Small intestine (tissue), 7 donors: ENCODE data around the gene RAPGEF1. TPM values are rescaled to one million over a fixed set of nuclear protein-coding genes. Genes with fewer than 3 reads are reported as not detected.

Source experiments
- DNase-seq, 2 donors: peaks; one replicate each; pipeline versions ENCODE4 v3.0.0 to v3.0.0-alpha.2; 2013
- FAIRE-seq: peaks from 2 replicates; lab custom pipeline; 2012; peaks lifted over from hg19 to GRCh38; lab: Jason Lieb, UNC
- H3K27ac ChIP-seq, 3 donors: one replicate each; pipeline ENCODE4 v1.5.1; 2013; ENCODE audit warnings: low read length in 2 of 3, mild to moderate bottlenecking in 2 of 3, control low read depth in 1 of 3, inconsistent platforms in 1 of 3, low read depth in 1 of 3, moderate library complexity in 1 of 3
- H3K27me3 ChIP-seq, 3 donors: one replicate each; pipeline ENCODE4 v1.6.1; 2013; ENCODE audit warnings: low read length in 3 of 3, inconsistent platforms in 1 of 3; ENCODE audit not compliant: control insufficient read depth in 3 of 3, insufficient read depth in 3 of 3
- H3K36me3 ChIP-seq, 3 donors: one replicate each; pipeline ENCODE4 v1.6.1; 2013; ENCODE audit warnings: low read length in 3 of 3, inconsistent platforms in 1 of 3, low read depth in 1 of 3, mild to moderate bottlenecking in 1 of 3, moderate library complexity in 1 of 3; ENCODE audit not compliant: control insufficient read depth in 3 of 3, insufficient read depth in 2 of 3
- H3K4me1 ChIP-seq, 3 donors: one replicate each; pipeline ENCODE4 v1.6.1; 2013; ENCODE audit warnings: low read length in 2 of 3, inconsistent platforms in 1 of 3, low read depth in 1 of 3, mild to moderate bottlenecking in 1 of 3, moderate library complexity in 1 of 3; ENCODE audit not compliant: control insufficient read depth in 3 of 3, insufficient read depth in 2 of 3
- H3K4me3 ChIP-seq, 3 donors: one replicate each; pipeline ENCODE4 v1.5.1; 2013; ENCODE audit warnings: low read length in 3 of 3, control low read depth in 1 of 3, inconsistent platforms in 1 of 3, low read depth in 1 of 3, mild to moderate bottlenecking in 1 of 3, moderate library complexity in 1 of 3
- H3K9me3 ChIP-seq, 2 donors: one replicate each; pipeline ENCODE4 v1.6.1; 2013; ENCODE audit warnings: low read depth in 1 of 2, low read length in 1 of 2; ENCODE audit not compliant: control insufficient read depth in 2 of 2, insufficient read depth in 1 of 2
- WGBS, 3 donors: extraction: QIAGEN DNeasy Blood & Tissue Kit; methylation state at CpG; one replicate each; pipeline ENCODE4 v1.1.7; 2013; 5-methylcytosine and 5-hydroxymethylcytosine counted together
- polyA plus RNA-seq, 4 donors: library from polyadenylated mRNA; stranded (reverse) in 3 of 4; unstranded in 1 of 4; fragments of 200-250 nt in 3 of 4; fragments of 120-200 nt in 1 of 4; gene quantifications; one replicate each; pipeline versions ENCODE4 v1.2.1 to v1.2.3, GENCODE V29; 2013
- donor health status: healthy with polysubstance abuse.
- donor health status: control.
- donor health status: control.
- donor health status: Bipolar disorder and iron deficiency.
- donor health status: healthy.

Gene RAPGEF1
- polyA plus RNA-seq, 4 donors = 15.4 to 43.4 (median 21.2) TPM

DNA sequence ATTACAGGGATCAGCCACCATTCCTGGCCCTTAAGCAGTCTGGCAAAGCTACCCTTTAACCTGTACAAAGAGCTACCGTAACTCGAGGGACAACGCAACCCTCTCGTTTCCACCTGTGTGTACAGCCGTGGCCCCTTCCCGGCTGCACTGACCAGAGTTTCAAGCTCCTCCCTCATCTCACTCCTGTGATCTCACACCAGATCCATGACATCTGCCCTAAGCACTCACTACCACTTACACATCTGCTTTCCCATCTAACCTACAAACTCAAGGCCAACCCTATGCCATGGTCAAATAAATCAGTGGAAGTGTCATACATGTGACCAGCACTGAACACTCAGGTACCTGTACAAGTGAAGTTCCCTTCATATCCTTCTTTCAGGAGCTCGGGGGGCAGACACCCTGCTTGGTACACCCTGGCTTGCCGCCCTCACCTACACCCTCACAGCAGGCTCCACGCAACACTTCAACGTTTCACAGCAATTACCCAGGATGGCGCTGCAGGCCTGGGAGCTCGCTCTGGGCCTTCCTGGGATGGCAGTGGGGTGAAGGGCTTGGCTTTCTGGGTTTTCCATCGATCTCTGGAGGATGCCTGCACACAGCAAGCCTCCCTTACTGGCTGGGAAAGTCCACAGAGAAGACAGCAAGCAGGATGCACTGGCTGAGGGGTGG is 132.8 kb downstream of the RAPGEF1 start:
- 90 to 94% (median 90%) methylated on average over 13 of the region's 13 CpGs for WGBS, 3 donors

DNA sequence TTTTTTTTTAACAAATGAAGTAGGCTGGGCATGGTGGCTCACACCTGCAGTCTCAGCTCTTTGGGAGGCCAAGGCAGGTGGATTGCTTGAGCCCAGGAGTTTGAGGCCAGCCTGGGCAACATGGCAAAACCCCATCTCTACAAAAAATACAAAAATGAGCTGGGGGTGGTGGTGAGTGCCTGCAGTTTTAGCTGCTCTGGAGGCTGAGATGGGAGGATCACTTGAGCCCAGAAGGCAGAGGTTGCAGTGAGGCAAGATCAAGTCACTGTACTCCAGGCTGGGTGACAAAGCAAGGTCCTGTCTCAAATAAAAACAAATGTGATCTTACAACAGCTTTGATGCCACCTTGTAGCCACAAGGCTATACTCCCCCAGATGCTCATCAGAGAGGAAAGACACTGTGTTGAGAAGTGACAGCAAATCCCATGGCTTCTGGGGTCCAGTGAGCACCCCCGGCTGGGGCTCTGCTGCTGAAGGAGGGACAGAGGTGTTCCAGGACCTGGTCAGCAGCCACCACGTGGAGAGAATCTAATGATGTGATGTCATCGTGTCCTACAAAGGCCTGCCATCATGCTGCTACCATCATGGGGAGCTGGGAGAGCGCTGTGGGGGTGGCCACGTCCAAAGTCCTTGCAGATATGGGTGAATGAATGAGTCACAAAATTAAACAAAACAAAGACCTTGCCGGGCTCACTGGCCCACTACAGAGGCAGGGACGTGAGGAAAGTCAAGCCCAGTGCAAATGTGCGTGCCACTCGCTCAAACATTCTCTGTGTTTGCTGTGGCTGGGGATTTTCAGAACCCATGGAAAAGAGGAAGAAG is 133.9 kb downstream of the RAPGEF1 start:
- peaks cover 0 to 29% (median 0%) of the 10 kb centered on the region in 3 donors for H3K4me1 ChIP-seq
- no peak overlapping the region for H3K4me3 ChIP-seq
- H3K27me3 ChIP-seq = no peaks in the 10 kb centered on the region
- peaks cover 8 to 83% (median 17%) of the 10 kb centered on the region in 3 donors for H3K36me3 ChIP-seq
- H3K27ac ChIP-seq = no peak overlapping the region
- WGBS, 3 donors = 27 to 58% (median 38%) methylated on average over 9 of the region's 9 CpGs
- no peaks in the 10 kb centered on the region for H3K9me3 ChIP-seq
- DNase-seq = peak; percentile 75 to 85
- FAIRE-seq = no peak

More for the DNA sequence above, 132.8 kb downstream of the RAPGEF1 start:
- H3K36me3 ChIP-seq = peaks cover 5 to 79% (median 9%) of the 10 kb centered on the region in 3 donors
- peaks cover 0 to 29% (median 0%) of the 10 kb centered on the region in 3 donors for H3K4me1 ChIP-seq
- H3K4me3 ChIP-seq = no peak overlapping the region
- no peaks in the 10 kb centered on the region for H3K27me3 ChIP-seq
- no peak for FAIRE-seq
- no peaks in the 10 kb centered on the region for H3K9me3 ChIP-seq
- no peak for DNase-seq
- H3K27ac ChIP-seq = no peak overlapping the region

DNA sequence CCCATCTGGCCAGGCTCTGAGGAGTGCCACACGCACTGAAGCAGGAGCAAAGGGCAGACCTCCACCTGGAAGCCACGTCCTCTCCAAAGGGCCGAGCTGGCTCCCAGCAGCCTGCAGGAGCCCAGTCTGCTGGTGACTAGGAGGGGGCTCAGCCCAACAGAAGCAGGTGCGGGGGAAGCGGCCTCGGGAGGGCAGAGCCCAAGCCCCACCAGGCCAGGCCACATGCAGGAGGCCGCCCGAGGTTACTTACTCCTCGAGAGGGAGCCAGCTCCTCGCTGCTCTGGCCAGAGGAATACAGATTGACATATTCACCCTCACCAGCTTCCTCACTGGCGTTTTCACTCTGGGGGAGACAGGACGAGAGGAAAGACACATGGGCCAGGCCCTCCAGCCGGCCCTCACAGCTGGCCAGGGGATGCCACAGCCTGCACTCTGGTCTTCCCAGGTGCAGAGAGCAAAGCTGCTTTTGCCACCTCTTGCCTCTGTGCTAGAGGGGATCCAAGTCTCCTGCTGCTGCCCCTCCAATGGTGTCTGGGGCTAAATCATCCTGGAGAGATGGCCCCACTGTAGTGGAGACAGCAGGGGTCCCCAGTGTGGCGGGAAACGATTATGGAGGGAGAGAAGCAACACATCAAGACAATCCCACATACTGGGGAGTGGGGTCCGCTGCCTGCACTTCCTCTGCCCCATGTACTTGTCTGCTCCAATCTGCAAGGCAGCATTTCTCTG is 136.0 kb downstream of the RAPGEF1 start:
- DNase-seq = no peak
- no peak overlapping the region for H3K4me3 ChIP-seq
- H3K4me1 ChIP-seq = peaks cover 0 to 15% (median 0%) of the 10 kb centered on the region in 3 donors
- no peak for FAIRE-seq
- 89 to 95% (median 94%) methylated on average over 15 to 16 of the region's 16 CpGs for WGBS, 3 donors
- peaks cover 5 to 89% (median 19%) of the 10 kb centered on the region in 3 donors for H3K36me3 ChIP-seq
- H3K27me3 ChIP-seq = no peaks in the 10 kb centered on the region
- H3K27ac ChIP-seq = no peak overlapping the region
- H3K9me3 ChIP-seq = no peaks in the 10 kb centered on the region

DNA sequence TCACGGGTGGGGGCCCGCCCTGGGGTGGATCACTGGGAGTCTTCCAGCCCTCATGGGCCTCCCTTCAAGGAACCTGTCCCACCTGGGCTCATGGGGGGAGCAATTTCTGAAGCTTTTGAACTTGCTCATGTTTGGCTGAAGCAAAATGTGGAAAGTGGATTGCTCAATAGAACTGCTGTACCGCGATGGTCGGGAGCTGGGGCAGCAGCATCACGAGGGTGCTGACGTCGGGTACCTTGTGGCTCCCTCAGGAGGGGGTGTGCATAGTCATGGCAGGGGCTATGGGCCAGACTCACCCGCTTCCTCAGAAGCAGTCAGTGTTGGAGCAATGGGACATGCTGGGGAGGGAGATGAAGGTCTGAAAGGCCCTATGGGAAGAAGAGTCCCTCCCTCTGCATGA is 136.7 kb downstream of the RAPGEF1 start:
- Histone ChIP-seq H3K4me1 (peaks cover 0 to 14% (median 0%) of the 10 kb centered on the region in 3 donors), H3K27me3 (no peaks in the 10 kb centered on the region), H3K36me3 (peaks cover 5 to 89% (median 19%) of the 10 kb centered on the region in 3 donors), H3K27ac (no peak overlapping the region), H3K9me3 (no peaks in the 10 kb centered on the region), H3K4me3 (no peak overlapping the region)
- no peak for DNase-seq
- FAIRE-seq = no peak
- 88 to 94% (median 93%) methylated on average over 9 of the region's 9 CpGs for WGBS, 3 donors

DNA sequence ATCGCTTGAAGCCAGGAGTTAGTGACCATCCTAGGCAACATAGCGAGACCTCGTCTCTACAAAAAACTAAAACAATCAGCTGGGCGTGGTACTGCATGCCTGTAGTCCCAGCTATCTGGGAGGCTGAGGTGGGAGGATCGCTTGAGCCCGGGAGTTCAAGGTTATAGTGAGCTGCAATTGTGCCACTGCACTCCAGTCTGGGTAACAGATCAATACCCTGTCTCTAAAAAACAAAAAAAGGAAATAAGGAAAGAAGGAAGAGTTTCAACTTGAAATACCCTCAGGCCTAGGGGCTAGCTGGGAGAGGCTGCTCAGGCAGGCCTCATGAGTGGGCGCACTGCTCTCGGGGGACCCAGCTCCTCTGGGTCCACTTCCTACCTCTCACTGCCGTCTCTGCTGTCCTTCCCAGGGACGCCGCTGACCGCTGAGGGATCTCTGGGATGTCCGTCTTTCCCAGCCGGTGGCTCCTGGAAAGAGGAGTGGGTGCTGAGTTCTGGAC is 138.1 kb downstream of the RAPGEF1 start:
- Histone ChIP-seq H3K36me3 (peaks cover 7 to 91% (median 26%) of the 10 kb centered on the region in 3 donors), H3K4me1 (peaks cover 0 to 5% (median 0%) of the 10 kb centered on the region in 3 donors), H3K27ac (no peak overlapping the region), H3K9me3 (no peaks in the 10 kb centered on the region), H3K27me3 (no peaks in the 10 kb centered on the region), H3K4me3 (no peak overlapping the region)
- WGBS, 3 donors = 93 to 94% (median 94%) methylated on average over 14 of the region's 14 CpGs
- FAIRE-seq (no peak), DNase-seq (no peak)

DNA sequence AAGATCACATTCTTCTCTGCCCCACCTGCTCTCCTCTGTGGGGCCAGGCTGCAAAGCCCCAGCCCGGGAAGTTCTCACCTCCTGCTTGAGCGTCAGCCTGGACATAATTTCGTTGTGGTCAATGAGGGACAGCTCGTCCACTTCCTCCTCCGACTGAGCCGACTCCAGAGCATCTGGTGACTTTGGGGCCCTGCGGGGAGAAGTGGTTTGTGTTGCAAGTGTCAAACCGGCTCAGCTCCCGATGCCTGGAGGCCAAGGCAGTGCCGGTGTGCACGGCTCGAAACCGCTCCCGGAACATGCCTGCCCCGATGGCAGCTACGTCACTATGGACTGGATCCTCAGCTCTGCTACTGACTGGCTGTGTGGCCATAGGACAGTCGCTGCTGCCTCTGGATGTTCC is 141.8 kb downstream of the RAPGEF1 start:
- H3K4me3 ChIP-seq = no peak overlapping the region
- H3K27me3 ChIP-seq = no peaks in the 10 kb centered on the region
- peaks cover 19 to 92% (median 26%) of the 10 kb centered on the region in 3 donors for H3K36me3 ChIP-seq
- peak overlapping the region in 1 of 3 donors; percentile 32 for H3K27ac ChIP-seq
- no peaks in the 10 kb centered on the region for H3K4me1 ChIP-seq
- no peak for DNase-seq
- no peaks in the 10 kb centered on the region for H3K9me3 ChIP-seq
- 74 to 93% (median 90%) methylated on average over 16 to 17 of the region's 17 CpGs for WGBS, 3 donors
- no peak for FAIRE-seq

DNA sequence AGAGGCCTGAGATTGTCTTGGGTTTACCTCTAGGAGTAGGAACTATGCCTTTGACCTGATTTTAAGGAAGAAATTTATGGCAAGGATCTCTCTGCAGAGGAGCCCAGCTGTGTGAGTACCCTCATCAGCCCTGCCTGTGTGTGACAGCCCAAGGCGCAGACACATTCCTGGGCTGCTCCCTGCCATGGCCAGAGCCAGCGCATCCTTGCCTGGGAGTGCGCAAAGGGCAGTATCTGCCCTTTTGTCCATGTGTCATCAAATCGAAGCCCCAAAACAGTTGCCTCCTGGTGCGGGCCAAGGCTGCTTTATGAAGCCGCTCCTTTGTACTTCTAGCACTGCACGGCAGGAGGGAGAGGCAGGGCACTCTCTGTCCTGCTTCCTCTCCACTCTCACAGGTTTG is 142.6 kb downstream of the RAPGEF1 start:
- Histone ChIP-seq H3K4me1 (no peaks in the 10 kb centered on the region), H3K27ac (peak overlapping the region in 1 of 3 donors; percentile 1), H3K4me3 (no peak overlapping the region), H3K27me3 (no peaks in the 10 kb centered on the region), H3K9me3 (no peaks in the 10 kb centered on the region), H3K36me3 (peaks cover 19 to 90% (median 26%) of the 10 kb centered on the region in 3 donors)
- FAIRE-seq (no peak), DNase-seq (no peak)
- WGBS, 3 donors = 94 to 96% (median 94%) methylated on average over 7 of the region's 7 CpGs

DNA sequence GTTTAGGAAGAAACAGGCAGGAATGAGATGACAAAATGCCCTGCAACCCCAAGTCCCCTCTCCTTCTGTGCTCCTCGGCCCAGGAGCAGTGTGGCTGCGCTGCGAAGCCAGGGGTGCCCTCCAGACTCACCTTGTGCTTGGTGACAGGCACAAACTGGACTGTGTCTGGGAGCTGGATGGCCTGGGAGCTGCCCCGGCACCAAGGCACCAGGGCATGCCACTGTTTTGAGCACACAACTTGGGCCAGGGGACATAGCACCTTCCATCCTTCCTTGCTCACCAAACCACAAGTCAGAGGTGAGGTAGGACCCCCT is 143.5 kb downstream of the RAPGEF1 start:
- no peak for DNase-seq
- Histone ChIP-seq H3K4me3 (no peak overlapping the region), H3K27ac (no peak overlapping the region), H3K4me1 (no peaks in the 10 kb centered on the region), H3K9me3 (no peaks in the 10 kb centered on the region), H3K36me3 (peaks cover 19 to 90% (median 21%) of the 10 kb centered on the region in 3 donors), H3K27me3 (no peaks in the 10 kb centered on the region)
- WGBS, 3 donors = 94 to 97% (median 95%) methylated on average over 4 of the region's 4 CpGs
- no peak for FAIRE-seq
